Suprapubic skin (tissue), 4 donors: Measurements from ENCODE around the gene ETS1. TPM values are rescaled to one million over a fixed set of nuclear protein-coding genes. Genes with fewer than 3 reads are reported as not detected.

Source experiments
- DNase-seq, 2 donors: peaks; one replicate each; pipeline ENCODE4 v3.0.0-alpha.2; 2019; ENCODE audit warnings: low spot score in 2 of 2
- H3K27ac ChIP-seq: fragments of 200-600 bp; sonication (generic); one replicate; pipeline ENCODE4 v1.5.1; 2019
- H3K27me3 ChIP-seq: fragments of 200-600 bp; sonication (generic); one replicate; pipeline ENCODE4 v1.5.1; 2019
- H3K36me3 ChIP-seq: fragments of 200-600 bp; sonication (generic); one replicate; pipeline ENCODE4 v1.5.1; 2019
- H3K4me1 ChIP-seq: fragments of 200-600 bp; sonication (generic); one replicate; pipeline ENCODE4 v1.5.1; 2019
- H3K4me3 ChIP-seq: fragments of 200-600 bp; sonication (generic); one replicate; pipeline ENCODE4 v1.5.1; 2019; ENCODE audit warnings: mild to moderate bottlenecking
- H3K9me3 ChIP-seq: fragments of 200-600 bp; sonication (generic); one replicate; pipeline ENCODE4 v1.5.1; 2019
- EP300 ChIP-seq: sonication (generic); formaldehyde crosslinking; IDR thresholded peaks from one replicate; pipeline ENCODE4 v1.6.1; 2017; ENCODE audit warnings: antibody characterized with exemption
- POLR2A ChIP-seq, 2 donors: fragments of 450-650 bp; IDR thresholded peaks; one replicate each; pipeline ENCODE4 v1.6.1; 2017; ENCODE audit warnings: antibody characterized with exemption in 2 of 2, mild to moderate bottlenecking in 2 of 2, moderate library complexity in 2 of 2
- POLR2AphosphoS5 ChIP-seq, 3 donors: sonication (generic); formaldehyde crosslinking; IDR thresholded peaks; one replicate each; pipeline ENCODE4 v1.6.1; 2017; ENCODE audit warnings: antibody characterized with exemption in 3 of 3
- WGBS: methylation state at CpG from one replicate; pipeline ENCODE4 v1.1.5; 2018; 5-methylcytosine and 5-hydroxymethylcytosine counted together
- total RNA-seq, 4 donors: library from RNA; depleted of rRNA; stranded (reverse); fragments of >200 nt; gene quantifications; one replicate each; pipeline ENCODE4 v1.1.0, GENCODE V29; 2016
- TF ChIP-seq, protein P1 (sequence below), 2 donors: fragments of 200-600 bp in 1 of 2; fragments of 450-650 bp in 1 of 2; sonication (generic) in 1 of 2; IDR thresholded peaks; one replicate each; pipeline ENCODE4 v1.5.1; 2016 to 2019; ENCODE audit warnings: antibody characterized with exemption in 2 of 2, mild to moderate bottlenecking in 1 of 2, moderate library complexity in 1 of 2

The ETS1 gene, protein sequence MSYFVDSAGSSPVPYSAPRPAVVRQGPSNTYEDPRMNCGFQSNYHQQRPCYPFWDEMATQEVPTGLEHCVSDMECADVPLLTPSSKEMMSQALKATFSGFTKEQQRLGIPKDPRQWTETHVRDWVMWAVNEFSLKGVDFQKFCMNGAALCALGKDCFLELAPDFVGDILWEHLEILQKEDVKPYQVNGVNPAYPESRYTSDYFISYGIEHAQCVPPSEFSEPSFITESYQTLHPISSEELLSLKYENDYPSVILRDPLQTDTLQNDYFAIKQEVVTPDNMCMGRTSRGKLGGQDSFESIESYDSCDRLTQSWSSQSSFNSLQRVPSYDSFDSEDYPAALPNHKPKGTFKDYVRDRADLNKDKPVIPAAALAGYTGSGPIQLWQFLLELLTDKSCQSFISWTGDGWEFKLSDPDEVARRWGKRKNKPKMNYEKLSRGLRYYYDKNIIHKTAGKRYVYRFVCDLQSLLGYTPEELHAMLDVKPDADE
- 10 to 100 TPM; 21.7 to 42.6 (median 33.7) TPM for total RNA-seq

DNA sequence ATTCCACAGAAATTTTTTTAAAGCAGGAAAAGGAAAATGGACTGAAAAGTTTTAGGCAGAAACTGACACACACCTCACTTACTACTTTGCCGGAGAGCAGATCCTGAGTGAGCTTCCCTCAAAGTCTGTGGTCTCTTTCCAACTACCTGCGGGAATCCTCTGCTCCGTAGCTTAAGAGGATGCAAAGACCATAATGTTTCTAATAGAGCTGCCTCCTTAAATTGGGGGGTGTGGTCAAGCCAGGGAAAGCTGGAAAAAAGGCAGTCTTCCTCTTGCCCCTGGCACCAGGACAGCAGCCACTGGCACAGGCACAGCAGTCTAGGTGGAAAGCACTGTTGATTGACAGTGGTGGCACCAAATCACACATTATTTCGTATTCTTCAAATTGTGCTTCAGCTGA is at the start of gene ETS1:
Gene ETS1, minus strand, starts transcription at position 144 of the 400 bp plus-strand sequence. CDS start 14,428 bp downstream, outside the sequence.
- peaks cover 22% of the 10 kb centered on the region for H3K27me3 ChIP-seq
- no peak within 1 kb of the TSS for H3K4me3 ChIP-seq
- H3K9me3 ChIP-seq, result no peaks in the 10 kb centered on the region
- peaks cover 7% of the 10 kb centered on the region for H3K4me1 ChIP-seq
- no peak for TF ChIP-seq EP300
- TF ChIP-seq POLR2AphosphoS5 (IDR thresholded peaks at IDR 0.05), result no peak
- TF ChIP-seq POLR2A (IDR thresholded peaks at IDR 0.05), result no peak
- TF ChIP-seq, protein P1, sequence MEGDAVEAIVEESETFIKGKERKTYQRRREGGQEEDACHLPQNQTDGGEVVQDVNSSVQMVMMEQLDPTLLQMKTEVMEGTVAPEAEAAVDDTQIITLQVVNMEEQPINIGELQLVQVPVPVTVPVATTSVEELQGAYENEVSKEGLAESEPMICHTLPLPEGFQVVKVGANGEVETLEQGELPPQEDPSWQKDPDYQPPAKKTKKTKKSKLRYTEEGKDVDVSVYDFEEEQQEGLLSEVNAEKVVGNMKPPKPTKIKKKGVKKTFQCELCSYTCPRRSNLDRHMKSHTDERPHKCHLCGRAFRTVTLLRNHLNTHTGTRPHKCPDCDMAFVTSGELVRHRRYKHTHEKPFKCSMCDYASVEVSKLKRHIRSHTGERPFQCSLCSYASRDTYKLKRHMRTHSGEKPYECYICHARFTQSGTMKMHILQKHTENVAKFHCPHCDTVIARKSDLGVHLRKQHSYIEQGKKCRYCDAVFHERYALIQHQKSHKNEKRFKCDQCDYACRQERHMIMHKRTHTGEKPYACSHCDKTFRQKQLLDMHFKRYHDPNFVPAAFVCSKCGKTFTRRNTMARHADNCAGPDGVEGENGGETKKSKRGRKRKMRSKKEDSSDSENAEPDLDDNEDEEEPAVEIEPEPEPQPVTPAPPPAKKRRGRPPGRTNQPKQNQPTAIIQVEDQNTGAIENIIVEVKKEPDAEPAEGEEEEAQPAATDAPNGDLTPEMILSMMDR (IDR thresholded peaks at IDR 0.05), result no peak
- DNase-seq, result no peak
- H3K36me3 ChIP-seq, result no peaks in the 10 kb centered on the region
- H3K27ac ChIP-seq, result no peak within 1 kb of the TSS
- 16% methylated on average over 4 of the region's 4 CpGs for WGBS

DNA sequence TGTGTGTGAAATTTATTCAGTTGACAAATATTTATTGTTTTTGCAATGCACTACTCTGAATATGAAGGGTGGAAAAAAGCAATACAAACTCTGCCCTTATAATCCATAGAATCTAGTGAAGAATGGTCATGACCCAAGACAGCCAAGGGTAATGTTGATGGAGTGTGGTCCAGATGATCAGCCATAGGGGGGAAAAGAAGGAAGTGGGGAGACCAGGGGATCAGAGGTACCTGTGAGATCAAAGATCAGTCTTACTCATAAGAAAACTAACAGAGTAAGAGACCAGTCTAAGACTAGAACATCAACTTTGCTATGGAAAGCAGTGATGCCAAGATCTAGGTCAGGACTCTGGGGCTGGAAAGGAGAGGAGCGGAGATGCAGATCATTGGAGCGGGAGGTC is 47.0 kb upstream of the ETS1 start:
- Histone ChIP-seq H3K27me3 (peaks cover 4% of the 10 kb centered on the region), H3K9me3 (no peaks in the 10 kb centered on the region), H3K4me3 (no peak overlapping the region), H3K27ac (no peak overlapping the region), H3K36me3 (no peaks in the 10 kb centered on the region), H3K4me1 (peaks cover 13% of the 10 kb centered on the region)
- TF ChIP-seq POLR2AphosphoS5 (IDR thresholded peaks at IDR 0.05) (no peak), POLR2A (IDR thresholded peaks at IDR 0.05) (no peak), EP300 (no peak)
- TF ChIP-seq, protein P1 (IDR thresholded peaks at IDR 0.05), result no peak
- no peak for DNase-seq
- WGBS, result 98% methylated on average over 2 of the region's 2 CpGs

DNA sequence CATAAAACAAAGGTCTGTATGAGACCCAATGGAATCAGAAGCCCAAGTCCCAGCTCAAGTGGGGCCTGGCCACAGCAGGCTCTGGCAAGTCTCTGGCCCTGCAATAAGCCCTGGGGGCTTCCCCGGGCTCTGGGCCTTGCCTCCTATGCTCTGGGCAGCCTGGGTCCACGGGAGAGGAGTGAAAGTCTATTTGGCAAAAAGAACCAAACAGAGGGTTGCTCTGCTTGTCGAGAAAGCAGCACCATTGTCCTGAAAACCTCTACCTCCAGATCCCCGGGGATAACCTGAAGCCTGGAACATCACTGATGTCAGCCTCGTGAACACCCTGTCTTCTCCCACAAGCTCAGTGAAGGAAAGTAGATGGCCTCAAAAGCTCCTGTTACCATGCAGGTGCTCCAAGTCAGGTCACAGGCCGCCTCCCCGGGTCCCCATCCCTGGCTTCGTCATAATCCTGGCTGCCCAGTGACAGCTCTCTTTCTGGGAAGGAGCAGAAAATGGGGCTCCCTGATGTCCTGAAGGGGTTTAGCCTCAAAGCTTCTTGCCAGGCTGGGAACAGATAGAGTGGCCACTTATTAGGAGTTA is 46.1 kb upstream of the ETS1 start:
- Histone ChIP-seq H3K4me1 (peaks cover 13% of the 10 kb centered on the region), H3K27ac (no peak overlapping the region), H3K36me3 (no peaks in the 10 kb centered on the region), H3K4me3 (no peak overlapping the region), H3K9me3 (no peaks in the 10 kb centered on the region), H3K27me3 (peaks cover 4% of the 10 kb centered on the region)
- TF ChIP-seq, protein P1 (IDR thresholded peaks at IDR 0.05), result no peak
- TF ChIP-seq EP300, result no peak
- no peak for TF ChIP-seq POLR2AphosphoS5 (IDR thresholded peaks at IDR 0.05)
- TF ChIP-seq POLR2A (IDR thresholded peaks at IDR 0.05), result no peak
- DNase-seq, result no peak
- WGBS, result 96% methylated on average over 4 of the region's 8 CpGs

DNA sequence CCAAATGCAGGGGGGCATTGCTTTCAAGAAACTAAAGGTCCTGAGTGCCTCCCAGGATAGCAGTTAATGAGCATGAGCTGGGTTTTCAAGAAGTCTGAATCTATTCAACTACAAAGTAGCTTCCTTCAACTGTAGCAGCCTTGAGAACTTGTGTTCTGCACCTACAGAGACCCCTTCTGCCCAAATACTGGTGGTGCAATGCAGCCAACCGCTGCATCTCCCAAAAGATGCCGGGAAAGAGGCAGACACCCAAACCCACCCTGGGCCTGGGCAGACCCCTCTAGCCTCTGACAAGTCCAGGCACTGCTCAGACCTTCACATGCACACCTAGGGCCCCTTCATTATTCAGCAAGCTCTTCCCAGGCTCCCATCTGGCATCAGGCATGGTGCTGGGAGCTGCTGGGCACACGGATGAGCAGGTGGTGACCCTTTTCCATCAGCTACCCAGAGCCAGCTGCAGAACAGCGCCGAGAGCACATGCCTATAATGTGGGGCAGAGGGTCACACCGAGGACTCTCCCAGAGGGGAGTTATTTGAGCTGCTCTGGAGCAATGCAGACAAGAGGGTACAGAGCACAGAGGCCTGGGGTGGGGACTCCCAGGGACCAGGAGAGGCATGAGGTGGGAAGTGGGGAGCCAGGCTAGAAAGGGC is 44.9 kb upstream of the ETS1 start:
- Histone ChIP-seq H3K4me3 (no peak overlapping the region), H3K9me3 (no peaks in the 10 kb centered on the region), H3K4me1 (peaks cover 13% of the 10 kb centered on the region), H3K27me3 (peaks cover 2% of the 10 kb centered on the region), H3K27ac (no peak overlapping the region), H3K36me3 (no peaks in the 10 kb centered on the region)
- WGBS, result 53% methylated on average over 6 of the region's 6 CpGs
- TF ChIP-seq, protein P1 (IDR thresholded peaks at IDR 0.05), result peak; percentile 19 to 34
- TF ChIP-seq EP300, result no peak
- DNase-seq, result no peak
